NB4 (cell line): Measurements from ENCODE around the gene XRCC1.

Experiments used
- POLR2A ChIP-seq: IDR thresholded peaks from 2 replicates; pipeline ENCODE4 v1.6.1; 2011; ENCODE audit warnings: mild to moderate bottlenecking; ENCODE audit not compliant: insufficient read length; ENCODE audit errors: extremely low read depth
- TF ChIP-seq, protein P1 (sequence below): IDR thresholded peaks from one replicate; pipeline ENCODE4 v1.5.1; 2012; ENCODE audit warnings: low read depth, low read length
- TF ChIP-seq, protein P2 (sequence below): IDR thresholded peaks from 2 replicates; pipeline ENCODE4 v1.6.1; 2011; ENCODE audit warnings: low read depth, low read length

DNA sequence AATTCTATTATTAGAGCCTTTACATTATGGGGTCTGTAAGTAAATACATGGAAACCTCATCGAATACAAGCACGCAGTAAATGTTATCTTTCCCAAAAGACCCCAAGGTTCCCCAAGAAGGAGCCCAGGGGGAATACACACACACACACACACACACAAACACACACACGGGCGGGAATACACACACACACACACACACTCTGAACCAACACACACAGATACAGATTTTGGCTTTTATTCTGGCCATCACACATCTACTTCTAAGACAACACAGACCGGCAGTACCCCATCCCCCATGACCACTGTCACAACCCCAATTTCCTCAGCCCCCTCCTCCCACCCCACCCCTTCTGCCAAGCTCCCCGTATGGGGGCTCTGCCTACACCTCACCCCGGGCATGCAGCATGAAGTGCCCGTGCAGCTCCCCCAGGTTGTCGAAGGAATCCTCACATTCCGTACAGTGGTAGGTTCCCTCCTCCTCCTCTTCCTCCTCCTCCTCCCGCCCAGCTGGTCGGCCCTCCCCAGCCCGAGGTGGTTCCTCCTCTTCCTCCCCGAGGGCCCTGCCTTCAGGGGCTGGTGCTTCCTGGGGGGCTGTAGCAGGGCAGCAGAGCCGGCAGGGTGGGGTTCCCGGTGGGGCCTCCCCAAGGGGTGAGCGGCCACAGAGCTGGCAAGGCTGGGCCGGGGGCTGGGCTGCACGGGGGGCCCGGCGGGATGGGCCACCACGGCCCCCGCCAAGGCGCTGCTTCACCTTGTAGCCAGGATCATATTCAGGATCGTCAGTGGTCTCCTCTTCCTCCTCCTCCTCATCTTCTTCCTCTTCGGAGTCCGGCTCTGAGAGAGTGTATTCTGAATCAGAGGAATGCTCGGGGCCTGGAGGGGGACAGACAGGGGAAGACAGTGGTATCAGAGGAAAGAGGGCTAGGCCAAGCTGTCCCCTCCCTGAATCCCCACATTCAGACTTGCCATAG is 32.2 kb upstream of the XRCC1 start:
- TF ChIP-seq POLR2A = no peak
- TF ChIP-seq, protein P1, sequence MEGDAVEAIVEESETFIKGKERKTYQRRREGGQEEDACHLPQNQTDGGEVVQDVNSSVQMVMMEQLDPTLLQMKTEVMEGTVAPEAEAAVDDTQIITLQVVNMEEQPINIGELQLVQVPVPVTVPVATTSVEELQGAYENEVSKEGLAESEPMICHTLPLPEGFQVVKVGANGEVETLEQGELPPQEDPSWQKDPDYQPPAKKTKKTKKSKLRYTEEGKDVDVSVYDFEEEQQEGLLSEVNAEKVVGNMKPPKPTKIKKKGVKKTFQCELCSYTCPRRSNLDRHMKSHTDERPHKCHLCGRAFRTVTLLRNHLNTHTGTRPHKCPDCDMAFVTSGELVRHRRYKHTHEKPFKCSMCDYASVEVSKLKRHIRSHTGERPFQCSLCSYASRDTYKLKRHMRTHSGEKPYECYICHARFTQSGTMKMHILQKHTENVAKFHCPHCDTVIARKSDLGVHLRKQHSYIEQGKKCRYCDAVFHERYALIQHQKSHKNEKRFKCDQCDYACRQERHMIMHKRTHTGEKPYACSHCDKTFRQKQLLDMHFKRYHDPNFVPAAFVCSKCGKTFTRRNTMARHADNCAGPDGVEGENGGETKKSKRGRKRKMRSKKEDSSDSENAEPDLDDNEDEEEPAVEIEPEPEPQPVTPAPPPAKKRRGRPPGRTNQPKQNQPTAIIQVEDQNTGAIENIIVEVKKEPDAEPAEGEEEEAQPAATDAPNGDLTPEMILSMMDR = no peak
- TF ChIP-seq, protein P2, sequence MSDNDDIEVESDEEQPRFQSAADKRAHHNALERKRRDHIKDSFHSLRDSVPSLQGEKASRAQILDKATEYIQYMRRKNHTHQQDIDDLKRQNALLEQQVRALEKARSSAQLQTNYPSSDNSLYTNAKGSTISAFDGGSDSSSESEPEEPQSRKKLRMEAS = no peak
